Skeletal muscle tissue (tissue), 4 donors: ENCODE data around the gene CTDSPL2. TPM values are rescaled to one million over a fixed set of nuclear protein-coding genes. Genes with fewer than 3 reads are reported as not detected.
A peak's percentile ranks its signal among the peaks of the same experiment; 100 is the strongest.

Source experiments
- H3K27ac ChIP-seq: one replicate; pipeline ENCODE4 v1.7.0; 2013; ENCODE audit warnings: mild to moderate bottlenecking, low read depth, low read length, inconsistent platforms
- H3K27me3 ChIP-seq, 3 donors: one replicate each; pipeline ENCODE4 v1.7.0; 2013; ENCODE audit warnings: low read length in 3 of 3; ENCODE audit not compliant: control insufficient read depth in 3 of 3, insufficient read depth in 3 of 3
- H3K36me3 ChIP-seq, 3 donors: one replicate each; pipeline ENCODE4 v1.7.0; 2013; ENCODE audit warnings: low read length in 3 of 3; ENCODE audit not compliant: control insufficient read depth in 3 of 3, insufficient read depth in 3 of 3
- H3K4me1 ChIP-seq, 3 donors: one replicate each; pipeline ENCODE4 v1.7.0; 2013; ENCODE audit warnings: low read length in 3 of 3, mild to moderate bottlenecking in 3 of 3; ENCODE audit not compliant: control insufficient read depth in 3 of 3, insufficient read depth in 3 of 3
- H3K4me3 ChIP-seq, 3 donors: one replicate each; pipeline ENCODE4 v1.7.0; 2013; ENCODE audit warnings: low read length in 3 of 3
- H3K9ac ChIP-seq, 3 donors: one replicate each; pipeline ENCODE4 v1.7.0; 2013; ENCODE audit warnings: low read length in 3 of 3, mild to moderate bottlenecking in 3 of 3, moderate library complexity in 2 of 3, low read depth in 1 of 3
- H3K9me3 ChIP-seq, 3 donors: one replicate each; pipeline ENCODE4 v1.7.0; 2013; ENCODE audit warnings: low read length in 3 of 3; ENCODE audit not compliant: control insufficient read depth in 3 of 3
- total RNA-seq: library from RNA; depleted of rRNA; stranded (reverse); fragments of >200 nt; gene quantifications from one replicate; pipeline ENCODE4 v1.2.3, GENCODE V29; 2014
- donor health status: Osteomylitis.

CTDSPL2 gene
- 59.5 TPM for total RNA-seq

GRCh38 chr15:44426975-44427755, at the start of gene CTDSPL2:
Gene CTDSPL2, plus strand, starts transcription at chr15:44427629. Its CDS starts 31,386 bp downstream, at chr15:44459015.
- no peaks in the 10 kb centered on the region for H3K27me3 ChIP-seq
- H3K27ac ChIP-seq, result peak within 1 kb of the TSS; percentile 98
- H3K4me1 ChIP-seq, result peaks cover 3 to 19% (median 13%) of the 10 kb centered on the region in 3 donors
- H3K9me3 ChIP-seq, result no peaks in the 10 kb centered on the region
- H3K36me3 ChIP-seq, result peaks cover 0 to 2% (median 0%) of the 10 kb centered on the region in 3 donors
- H3K9ac ChIP-seq, result peak within 1 kb of the TSS; percentile 95 to 100 (median 99)
- H3K4me3 ChIP-seq, result peak within 1 kb of the TSS; percentile 94 to 100 (median 98)

GRCh38 chr15:44381236-44381635, 46.2 kb upstream of the CTDSPL2 start:
- Histone ChIP-seq H3K4me1 (no peaks in the 10 kb centered on the region), H3K9ac (no peak overlapping the region), H3K27ac (no peak overlapping the region), H3K36me3 (peaks cover 0 to 5% (median 5%) of the 10 kb centered on the region in 3 donors), H3K4me3 (no peak overlapping the region), H3K27me3 (no peaks in the 10 kb centered on the region), H3K9me3 (no peaks in the 10 kb centered on the region)

GRCh38 chr15:44385344-44385942, 42.0 kb upstream of the CTDSPL2 start:
- Histone ChIP-seq H3K9ac (no peak overlapping the region), H3K27me3 (no peaks in the 10 kb centered on the region), H3K9me3 (no peaks in the 10 kb centered on the region), H3K27ac (no peak overlapping the region), H3K4me3 (no peak overlapping the region), H3K4me1 (no peaks in the 10 kb centered on the region), H3K36me3 (peaks cover 0 to 3% (median 0%) of the 10 kb centered on the region in 3 donors)

- Histone ChIP-seq H3K4me1 (no peaks in the 10 kb centered on the region), H3K9me3 (no peaks in the 10 kb centered on the region), H3K36me3 (no peaks in the 10 kb centered on the region), H3K27me3 (no peaks in the 10 kb centered on the region), H3K9ac (no peak overlapping the region), H3K4me3 (no peak overlapping the region), H3K27ac (no peak overlapping the region)
Measured at GRCh38 chr15:44394062-44394461, 33.4 kb upstream of the CTDSPL2 start.

- Histone ChIP-seq H3K27ac (no peak overlapping the region), H3K9me3 (no peaks in the 10 kb centered on the region), H3K27me3 (no peaks in the 10 kb centered on the region), H3K36me3 (no peaks in the 10 kb centered on the region), H3K4me3 (no peak overlapping the region), H3K4me1 (no peaks in the 10 kb centered on the region), H3K9ac (no peak overlapping the region)
Measured at GRCh38 chr15:44394562-44394961, 32.9 kb upstream of the CTDSPL2 start.

- no peaks in the 10 kb centered on the region for H3K9me3 ChIP-seq
- H3K4me3 ChIP-seq, result no peak overlapping the region
- H3K27me3 ChIP-seq, result no peaks in the 10 kb centered on the region
- no peaks in the 10 kb centered on the region for H3K36me3 ChIP-seq
- H3K27ac ChIP-seq, result no peak overlapping the region
- H3K4me1 ChIP-seq, result no peaks in the 10 kb centered on the region
- H3K9ac ChIP-seq, result no peak overlapping the region
Measured at GRCh38 chr15:44397869-44398268, 29.6 kb upstream of the CTDSPL2 start.

- Histone ChIP-seq H3K27me3 (no peaks in the 10 kb centered on the region), H3K4me1 (no peaks in the 10 kb centered on the region), H3K36me3 (no peaks in the 10 kb centered on the region), H3K27ac (no peak overlapping the region), H3K4me3 (no peak overlapping the region), H3K9me3 (no peaks in the 10 kb centered on the region), H3K9ac (no peak overlapping the region)
Measured at GRCh38 chr15:44414001-44414400, 13.4 kb upstream of the CTDSPL2 start.

- Histone ChIP-seq H3K4me1 (peaks cover 3 to 19% (median 13%) of the 10 kb centered on the region in 3 donors), H3K36me3 (peaks cover 0 to 4% (median 4%) of the 10 kb centered on the region in 3 donors), H3K9ac (peak overlapping the region; percentile 95 to 100 (median 99)), H3K9me3 (no peaks in the 10 kb centered on the region), H3K27ac (peak overlapping the region; percentile 98), H3K27me3 (no peaks in the 10 kb centered on the region), H3K4me3 (peak overlapping the region; percentile 94 to 100 (median 98))
Measured at GRCh38 chr15:44427756-44428724, 611 bp downstream of the CTDSPL2 start.

- H3K4me1 ChIP-seq, result peaks cover 0 to 3% (median 0%) of the 10 kb centered on the region in 3 donors
- H3K9ac ChIP-seq, result no peak overlapping the region
- no peaks in the 10 kb centered on the region for H3K27me3 ChIP-seq
- no peak overlapping the region for H3K27ac ChIP-seq
- H3K36me3 ChIP-seq, result peaks cover 0 to 4% (median 4%) of the 10 kb centered on the region in 3 donors
- no peak overlapping the region for H3K4me3 ChIP-seq
- no peaks in the 10 kb centered on the region for H3K9me3 ChIP-seq
Measured at GRCh38 chr15:44435893-44436667, 8.7 kb downstream of the CTDSPL2 start.
